HG03103 (cell line): ENCODE measurements around the gene DNAJC13.
"Not testable (repeated sequence)": the region's sequence is repeated elsewhere in the genome, so short reads cannot be mapped to it uniquely, and the experiment has no call there.

Source experiments
- ATAC-seq: cut with Tn5 transposase; IDR thresholded peaks from one replicate; pipeline ENCODE4 v1.9.1; 2021; ENCODE audit warnings: low read depth; ENCODE audit not compliant: unreplicated experiment

The DNAJC13 gene, protein sequence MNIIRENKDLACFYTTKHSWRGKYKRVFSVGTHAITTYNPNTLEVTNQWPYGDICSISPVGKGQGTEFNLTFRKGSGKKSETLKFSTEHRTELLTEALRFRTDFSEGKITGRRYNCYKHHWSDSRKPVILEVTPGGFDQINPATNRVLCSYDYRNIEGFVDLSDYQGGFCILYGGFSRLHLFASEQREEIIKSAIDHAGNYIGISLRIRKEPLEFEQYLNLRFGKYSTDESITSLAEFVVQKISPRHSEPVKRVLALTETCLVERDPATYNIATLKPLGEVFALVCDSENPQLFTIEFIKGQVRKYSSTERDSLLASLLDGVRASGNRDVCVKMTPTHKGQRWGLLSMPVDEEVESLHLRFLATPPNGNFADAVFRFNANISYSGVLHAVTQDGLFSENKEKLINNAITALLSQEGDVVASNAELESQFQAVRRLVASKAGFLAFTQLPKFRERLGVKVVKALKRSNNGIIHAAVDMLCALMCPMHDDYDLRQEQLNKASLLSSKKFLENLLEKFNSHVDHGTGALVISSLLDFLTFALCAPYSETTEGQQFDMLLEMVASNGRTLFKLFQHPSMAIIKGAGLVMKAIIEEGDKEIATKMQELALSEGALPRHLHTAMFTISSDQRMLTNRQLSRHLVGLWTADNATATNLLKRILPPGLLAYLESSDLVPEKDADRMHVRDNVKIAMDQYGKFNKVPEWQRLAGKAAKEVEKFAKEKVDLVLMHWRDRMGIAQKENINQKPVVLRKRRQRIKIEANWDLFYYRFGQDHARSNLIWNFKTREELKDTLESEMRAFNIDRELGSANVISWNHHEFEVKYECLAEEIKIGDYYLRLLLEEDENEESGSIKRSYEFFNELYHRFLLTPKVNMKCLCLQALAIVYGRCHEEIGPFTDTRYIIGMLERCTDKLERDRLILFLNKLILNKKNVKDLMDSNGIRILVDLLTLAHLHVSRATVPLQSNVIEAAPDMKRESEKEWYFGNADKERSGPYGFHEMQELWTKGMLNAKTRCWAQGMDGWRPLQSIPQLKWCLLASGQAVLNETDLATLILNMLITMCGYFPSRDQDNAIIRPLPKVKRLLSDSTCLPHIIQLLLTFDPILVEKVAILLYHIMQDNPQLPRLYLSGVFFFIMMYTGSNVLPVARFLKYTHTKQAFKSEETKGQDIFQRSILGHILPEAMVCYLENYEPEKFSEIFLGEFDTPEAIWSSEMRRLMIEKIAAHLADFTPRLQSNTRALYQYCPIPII (N-terminal part only)

GRCh38 chr3:132416807-132417694 lies at the start of gene DNAJC13:
TSS of gene DNAJC13 (plus strand) at chr3:132417502. CDS start at chr3:132434551, 17,049 bp downstream.
- ATAC-seq, result peak; percentile 82

GRCh38 chr3:132368515-132368914 lies 48.8 kb upstream of the DNAJC13 start:
- no peak for ATAC-seq

- no peak for ATAC-seq
These were observed 48.3 kb upstream of the DNAJC13 start for GRCh38 chr3:132368962-132369361.

DNA sequence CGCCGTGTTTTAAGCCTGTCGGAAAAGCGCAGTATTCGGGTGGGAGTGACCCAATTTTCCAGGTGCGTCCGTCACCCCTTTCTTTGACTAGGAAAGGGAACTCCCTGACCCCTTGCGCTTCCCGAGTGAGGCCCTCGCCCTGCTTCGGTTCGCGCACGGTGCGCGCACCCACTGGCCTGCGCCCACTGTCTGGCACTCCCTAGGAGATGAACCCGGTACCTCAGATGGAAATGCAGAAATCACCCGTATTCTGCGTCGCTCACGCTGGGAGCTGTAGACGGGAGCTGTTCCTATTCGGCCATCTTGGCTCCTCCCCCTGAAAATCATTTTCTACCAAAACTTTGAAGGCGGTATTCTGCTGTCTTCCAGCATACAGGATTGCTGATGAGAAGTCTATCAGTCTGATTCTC lies 40.4 kb upstream of the DNAJC13 start:
- ATAC-seq, result not testable (repeated sequence)

GRCh38 chr3:132378048-132378762 lies 39.1 kb upstream of the DNAJC13 start:
- no peak for ATAC-seq

DNA sequence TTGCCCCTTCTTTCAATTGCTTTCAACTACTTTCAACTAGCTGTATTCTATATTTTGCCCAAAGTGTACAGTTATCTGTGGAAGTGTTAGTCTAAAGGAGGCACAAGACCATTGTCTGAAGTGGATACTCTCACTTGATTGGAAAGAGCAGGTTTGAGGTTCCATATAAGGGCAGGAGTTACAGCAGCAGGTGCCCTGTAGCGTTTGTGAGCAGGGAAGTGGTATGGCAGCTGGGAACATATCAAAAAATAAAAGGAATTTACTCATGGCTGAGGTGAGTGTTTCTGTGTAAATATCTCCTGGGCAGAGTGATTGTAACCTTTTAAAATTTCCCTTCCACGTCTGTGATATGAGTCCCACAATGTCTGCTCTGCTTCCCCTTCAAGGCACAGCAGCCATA lies 38.5 kb upstream of the DNAJC13 start:
- no peak for ATAC-seq

GRCh38 chr3:132380920-132381319 lies 36.4 kb upstream of the DNAJC13 start:
- ATAC-seq, result no peak

GRCh38 chr3:132381348-132381944 lies 35.9 kb upstream of the DNAJC13 start:
- no peak for ATAC-seq

DNA sequence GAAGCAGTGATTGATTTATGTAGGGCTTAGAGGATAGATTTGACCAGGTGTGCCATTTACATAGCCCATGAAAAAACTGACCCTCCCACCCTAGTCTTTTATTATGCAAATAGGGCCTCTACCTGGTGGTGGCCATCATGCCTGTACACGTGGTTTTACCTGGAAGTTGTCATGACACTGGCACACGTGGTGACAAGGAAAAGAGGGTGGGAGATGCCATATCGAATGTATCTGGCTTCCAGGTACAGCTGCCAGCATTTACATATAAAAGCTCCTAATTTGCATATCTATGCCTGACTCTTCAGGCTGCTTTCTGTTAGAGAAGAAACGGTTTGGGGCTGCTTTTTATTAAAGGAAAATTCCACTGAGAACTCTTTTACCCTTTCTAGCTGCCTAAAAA lies 35.0 kb upstream of the DNAJC13 start:
- no peak for ATAC-seq

- ATAC-seq, result no peak
These were observed 34.6 kb upstream of the DNAJC13 start for GRCh38 chr3:132382688-132383194.

DNA sequence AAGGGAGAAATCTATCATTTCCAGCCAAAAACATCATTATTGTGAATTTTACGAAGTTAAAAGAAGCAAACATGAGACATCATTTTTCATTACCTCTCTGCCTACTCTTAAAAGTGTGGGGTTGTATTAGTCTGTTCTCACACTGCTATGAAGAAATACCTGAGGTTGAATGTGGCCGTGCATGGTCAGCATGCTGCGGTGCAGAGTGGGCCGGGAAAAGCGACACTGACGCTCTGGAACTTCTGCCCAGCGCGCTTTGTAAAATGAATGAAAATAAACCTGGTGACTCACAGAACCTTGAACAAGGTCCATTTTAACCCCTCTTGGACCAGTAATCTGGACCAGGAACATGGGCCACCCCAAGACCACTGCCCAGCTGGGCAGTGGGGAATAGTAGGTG lies 31.0 kb upstream of the DNAJC13 start:
- ATAC-seq, result no peak

- ATAC-seq, result not testable (repeated sequence)
These were observed 24.6 kb upstream of the DNAJC13 start for GRCh38 chr3:132392675-132393074.

- no peak for ATAC-seq
These were observed 23.0 kb upstream of the DNAJC13 start for GRCh38 chr3:132394320-132394719.

DNA sequence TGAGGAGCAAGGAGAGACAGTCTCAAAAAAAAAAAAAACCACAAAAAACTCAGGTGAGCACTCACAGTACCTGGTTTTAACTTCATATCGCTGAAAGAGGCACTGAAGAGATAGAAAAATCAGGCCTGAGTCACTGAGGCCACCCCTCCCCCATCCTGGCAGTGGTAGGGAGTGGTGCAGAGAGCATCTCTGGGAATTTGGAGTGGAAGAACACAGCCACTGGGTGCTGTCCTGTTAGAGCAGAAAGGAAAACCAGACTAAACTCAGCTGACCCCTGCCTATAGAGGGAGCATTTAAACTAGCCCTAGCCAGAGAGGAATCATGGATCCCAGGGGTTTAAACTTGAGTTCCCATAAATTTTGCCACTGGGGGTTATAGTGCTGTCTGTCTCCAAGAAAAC lies 22.2 kb upstream of the DNAJC13 start:
- ATAC-seq, result no peak

DNA sequence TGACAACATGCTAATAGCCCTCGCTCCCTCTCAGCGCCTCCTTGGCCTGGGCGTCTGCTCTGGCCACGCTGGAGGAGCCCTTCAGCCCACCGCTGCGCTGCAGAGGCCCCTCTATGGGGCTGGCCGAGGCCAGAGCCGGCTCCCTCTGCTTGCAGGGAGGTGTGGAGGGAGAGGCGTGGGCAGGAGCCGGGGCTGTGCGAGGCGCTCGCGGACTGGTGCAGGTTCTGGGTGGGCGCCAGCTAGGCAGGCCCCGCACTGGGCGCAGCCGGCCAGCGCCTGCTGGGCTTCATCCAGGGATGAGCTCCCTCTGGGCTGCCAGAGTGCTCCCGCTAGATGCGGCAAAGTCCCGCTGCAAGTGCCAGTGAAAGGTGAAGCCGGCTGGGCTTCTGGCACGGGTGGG lies 21.0 kb upstream of the DNAJC13 start:
- ATAC-seq, result no peak

DNA sequence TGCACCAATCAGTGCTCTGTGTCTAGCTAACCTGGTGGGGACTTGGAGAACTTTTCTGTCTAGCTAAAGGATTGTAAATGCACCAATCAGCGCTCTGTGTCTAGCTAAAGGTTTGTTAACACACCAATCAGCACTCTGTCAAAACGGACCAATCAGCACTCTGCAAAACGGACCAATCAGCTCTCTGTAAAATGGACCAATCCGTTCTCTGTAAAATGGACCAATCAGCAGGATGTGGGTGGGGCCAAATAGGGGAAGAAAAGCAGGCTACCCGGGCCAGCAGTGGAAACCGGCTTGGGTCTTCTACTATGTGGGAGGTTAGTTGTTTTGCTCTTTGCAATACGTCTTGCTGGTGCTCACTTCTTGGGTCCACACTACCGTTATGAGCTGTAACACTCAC lies 20.5 kb upstream of the DNAJC13 start:
- not testable (repeated sequence) for ATAC-seq

- peak; percentile 64 for ATAC-seq
These were observed 18.0 kb upstream of the DNAJC13 start for GRCh38 chr3:132399054-132399929.

DNA sequence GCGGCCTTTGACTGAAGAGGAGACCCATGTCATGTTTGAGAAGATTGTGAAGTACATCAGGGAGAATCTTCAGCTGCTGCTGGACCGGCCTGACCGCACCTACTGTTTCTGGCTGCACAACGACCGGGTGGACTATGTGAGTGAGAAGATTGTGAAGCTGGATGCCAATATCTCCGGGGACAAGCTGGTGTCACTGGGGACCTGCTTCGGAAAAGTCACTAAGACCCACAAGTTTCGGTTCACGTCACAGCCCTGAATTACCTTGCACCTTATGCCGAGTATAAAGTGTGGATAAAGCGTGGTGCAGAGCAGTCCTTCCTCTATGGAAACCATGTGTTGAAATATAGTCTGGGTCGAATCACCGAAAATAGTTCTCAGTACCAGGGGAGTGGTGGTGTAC lies 16.0 kb upstream of the DNAJC13 start:
- no peak for ATAC-seq
